ENCODE measurements around the gene EEA1.

DNA sequence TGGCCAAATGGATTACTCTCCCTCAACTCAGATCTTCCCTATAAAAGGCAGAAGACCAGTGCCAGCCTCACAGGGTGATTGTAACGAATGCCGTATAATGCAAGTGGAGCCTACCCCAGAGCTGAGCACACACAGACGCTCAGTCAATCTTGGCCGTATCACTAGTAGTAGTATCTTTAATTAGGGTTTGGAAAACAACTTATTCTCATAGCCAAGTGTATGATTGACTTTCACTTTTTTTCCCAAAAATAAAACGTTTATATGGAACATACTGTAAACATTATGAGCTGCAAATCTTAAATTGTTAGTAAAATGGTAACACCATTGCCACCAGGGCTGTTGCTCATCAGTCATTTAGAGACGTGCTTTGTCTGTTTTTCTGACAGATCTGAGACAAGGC, 195.9 kb downstream of the EEA1 start:
- TF ChIP-seq, protein P1, sequence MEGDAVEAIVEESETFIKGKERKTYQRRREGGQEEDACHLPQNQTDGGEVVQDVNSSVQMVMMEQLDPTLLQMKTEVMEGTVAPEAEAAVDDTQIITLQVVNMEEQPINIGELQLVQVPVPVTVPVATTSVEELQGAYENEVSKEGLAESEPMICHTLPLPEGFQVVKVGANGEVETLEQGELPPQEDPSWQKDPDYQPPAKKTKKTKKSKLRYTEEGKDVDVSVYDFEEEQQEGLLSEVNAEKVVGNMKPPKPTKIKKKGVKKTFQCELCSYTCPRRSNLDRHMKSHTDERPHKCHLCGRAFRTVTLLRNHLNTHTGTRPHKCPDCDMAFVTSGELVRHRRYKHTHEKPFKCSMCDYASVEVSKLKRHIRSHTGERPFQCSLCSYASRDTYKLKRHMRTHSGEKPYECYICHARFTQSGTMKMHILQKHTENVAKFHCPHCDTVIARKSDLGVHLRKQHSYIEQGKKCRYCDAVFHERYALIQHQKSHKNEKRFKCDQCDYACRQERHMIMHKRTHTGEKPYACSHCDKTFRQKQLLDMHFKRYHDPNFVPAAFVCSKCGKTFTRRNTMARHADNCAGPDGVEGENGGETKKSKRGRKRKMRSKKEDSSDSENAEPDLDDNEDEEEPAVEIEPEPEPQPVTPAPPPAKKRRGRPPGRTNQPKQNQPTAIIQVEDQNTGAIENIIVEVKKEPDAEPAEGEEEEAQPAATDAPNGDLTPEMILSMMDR (IDR thresholded peaks at IDR 0.05): no peak
- TF ChIP-seq POLR2A (IDR thresholded peaks at IDR 0.05) (no peak), POLR2AphosphoS5 (IDR thresholded peaks at IDR 0.05) (no peak)

All from transverse colon (tissue), 4 donors.